ENCODE data around the gene TMEM91. TPM values are rescaled to one million over a fixed set of nuclear protein-coding genes. Genes with fewer than 3 reads are reported as not detected.
A peak's percentile ranks its signal among the peaks of the same experiment; 100 is the strongest.

The TMEM91 gene
- total RNA-seq, 1 donor from 2014 or later, result 52.6 TPM

DNA sequence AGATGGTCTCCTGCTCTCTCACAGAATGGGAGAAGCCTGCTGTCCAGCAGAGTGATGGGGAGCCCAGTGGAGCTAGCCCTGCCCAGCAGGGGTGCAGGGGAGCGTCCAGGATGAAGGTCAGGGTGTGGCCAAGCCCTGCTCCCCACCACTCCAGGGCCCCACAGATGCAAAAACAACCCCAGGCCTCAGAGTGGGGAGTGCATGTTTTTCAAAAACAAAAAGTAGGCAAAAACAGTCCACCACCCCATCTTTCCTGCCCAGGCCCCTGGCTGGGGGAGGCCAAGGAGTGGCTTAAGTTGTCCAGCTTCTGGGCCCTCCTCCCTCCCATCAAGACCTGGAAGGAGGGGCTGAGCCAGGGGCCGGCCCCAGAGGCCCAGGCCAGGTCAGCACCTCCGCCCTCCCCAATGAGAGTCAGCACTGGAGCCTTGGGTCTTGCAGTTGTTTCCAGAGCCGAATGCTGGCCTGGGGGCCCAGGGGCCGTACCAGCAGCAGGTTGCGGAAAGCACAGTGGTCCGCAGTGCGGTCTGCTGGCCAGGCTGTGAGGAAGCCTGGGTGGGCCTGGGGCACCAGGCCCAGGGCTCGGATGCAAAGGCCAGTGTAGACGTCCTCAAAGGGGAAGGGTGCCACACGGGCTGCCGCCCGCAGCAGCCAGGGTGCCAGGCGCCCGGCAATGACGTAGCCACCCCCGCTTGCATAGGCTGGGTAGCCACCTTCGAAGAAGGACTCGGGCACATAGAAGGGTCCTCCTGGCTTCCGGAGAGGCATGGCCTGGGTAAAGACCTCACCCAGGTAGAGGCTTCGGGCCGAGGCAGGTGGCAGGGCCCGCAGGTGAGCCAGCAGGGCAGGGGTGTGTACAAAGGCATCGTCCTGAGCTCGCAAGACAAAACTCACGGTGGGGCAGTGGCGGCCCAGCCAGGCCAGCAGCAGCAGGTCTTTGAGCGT is 49.1 kb downstream of the TMEM91 start:
- no peak overlapping the region for H3K27ac Mint-ChIP-seq (ENCODE audit: unreplicated experiment)
- no peak for TF ChIP-seq CTCF (IDR thresholded peaks at IDR 0.05; ENCODE audit: partially characterized antibody, unreplicated experiment)
- no peak for DNase-seq
- H3K4me3 Mint-ChIP-seq (ENCODE audit: unreplicated experiment), result peak overlapping the region; percentile 70
- peaks cover 9% of the 10 kb centered on the region for H3K9me3 Mint-ChIP-seq (ENCODE audit: unreplicated experiment)
- peaks cover 18% of the 10 kb centered on the region for H3K27me3 Mint-ChIP-seq (ENCODE audit: unreplicated experiment)
- peaks cover 10% of the 10 kb centered on the region for H3K4me1 Mint-ChIP-seq (ENCODE audit: low read depth, unreplicated experiment)
- H3K36me3 Mint-ChIP-seq (ENCODE audit: unreplicated experiment), result no peaks in the 10 kb centered on the region

DNA sequence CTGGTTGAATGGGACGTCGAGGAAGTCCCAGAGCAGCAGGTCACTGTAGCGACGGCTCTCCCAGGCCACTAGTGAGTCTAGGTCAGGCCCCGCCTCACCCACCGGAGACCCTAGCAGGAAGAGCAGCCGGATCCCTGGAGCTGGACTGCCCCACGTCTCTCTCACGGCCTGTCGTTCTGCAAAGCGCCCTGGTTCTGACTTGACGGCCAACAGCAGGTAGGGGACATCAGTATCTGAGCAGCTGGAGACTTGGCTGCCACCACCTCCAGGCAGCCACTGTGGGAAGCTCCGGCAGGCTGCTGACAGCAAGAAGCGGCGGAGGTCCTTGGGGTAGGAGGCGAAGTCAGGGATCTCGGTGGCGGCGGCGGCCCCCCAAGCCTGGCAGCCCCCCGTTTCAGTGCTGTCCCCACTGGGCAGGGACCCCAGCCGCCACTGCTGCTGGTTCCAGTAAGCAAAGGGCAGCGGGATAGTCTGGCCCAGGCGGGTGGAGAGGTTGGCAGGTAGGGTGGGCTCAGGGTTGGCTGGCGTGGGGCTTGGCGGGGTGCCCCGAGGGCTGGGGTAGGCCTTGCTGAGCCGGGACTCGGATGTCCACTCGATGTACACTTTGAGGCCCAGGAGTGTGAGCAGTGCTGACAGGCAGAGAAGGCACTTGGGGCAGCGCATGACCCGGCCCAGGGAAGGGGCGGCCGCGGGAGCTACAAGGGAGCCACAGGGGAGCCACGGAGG is 49.9 kb downstream of the TMEM91 start:
- H3K27ac Mint-ChIP-seq (ENCODE audit: unreplicated experiment), result no peak overlapping the region
- TF ChIP-seq CTCF (IDR thresholded peaks at IDR 0.05; ENCODE audit: partially characterized antibody, unreplicated experiment), result no peak

GRCh38 chr19:41426952-41427646 is 50.8 kb downstream of the TMEM91 start, which contains the start of gene B3GNT8:
TSS of gene B3GNT8 (minus strand) at chr19:41427374. CDS start at chr19:41426778, 596 bp downstream.
- Mint-ChIP-seq H3K4me1 (ENCODE audit: low read depth, unreplicated experiment) (peaks cover 13% of the 10 kb centered on the region), H3K4me3 (ENCODE audit: unreplicated experiment) (peak within 1 kb of the TSS; percentile 98), H3K27me3 (ENCODE audit: unreplicated experiment) (peaks cover 11% of the 10 kb centered on the region), H3K9me3 (ENCODE audit: unreplicated experiment) (peaks cover 9% of the 10 kb centered on the region), H3K27ac (ENCODE audit: unreplicated experiment) (peak within 1 kb of the TSS; percentile 98), H3K36me3 (ENCODE audit: unreplicated experiment) (no peaks in the 10 kb centered on the region)
- DNase-seq, result peak; percentile 93
- TF ChIP-seq CTCF (IDR thresholded peaks at IDR 0.05; ENCODE audit: partially characterized antibody, unreplicated experiment), result no peak

More for the DNA sequence above, 49.9 kb downstream of the TMEM91 start:
- H3K4me1 Mint-ChIP-seq (ENCODE audit: low read depth, unreplicated experiment), result peaks cover 13% of the 10 kb centered on the region
- peaks cover 16% of the 10 kb centered on the region for H3K27me3 Mint-ChIP-seq (ENCODE audit: unreplicated experiment)
- peaks cover 9% of the 10 kb centered on the region for H3K9me3 Mint-ChIP-seq (ENCODE audit: unreplicated experiment)
- H3K36me3 Mint-ChIP-seq (ENCODE audit: unreplicated experiment), result no peaks in the 10 kb centered on the region
- DNase-seq, result peak; percentile 30
- peak overlapping the region; percentile 98 for H3K4me3 Mint-ChIP-seq (ENCODE audit: unreplicated experiment)

- Mint-ChIP-seq H3K36me3 (ENCODE audit: unreplicated experiment) (no peaks in the 10 kb centered on the region), H3K4me1 (ENCODE audit: low read depth, unreplicated experiment) (peaks cover 13% of the 10 kb centered on the region), H3K27ac (ENCODE audit: unreplicated experiment) (peak overlapping the region; percentile 97), H3K9me3 (ENCODE audit: unreplicated experiment) (peaks cover 7% of the 10 kb centered on the region), H3K4me3 (ENCODE audit: unreplicated experiment) (peak overlapping the region; percentile 85), H3K27me3 (ENCODE audit: unreplicated experiment) (peaks cover 11% of the 10 kb centered on the region)
- DNase-seq, result peak; percentile 52
- TF ChIP-seq CTCF (IDR thresholded peaks at IDR 0.05; ENCODE audit: partially characterized antibody, unreplicated experiment), result no peak
Observed at GRCh38 chr19:41427647-41428480, 51.5 kb downstream of the TMEM91 start.

Measured in glutamatergic neuron (in vitro differentiated cells).